HFF-Myc (cell line): ENCODE measurements around the gene ANXA1.
"Not testable (repeated sequence)": the region's sequence is repeated elsewhere in the genome, so short reads cannot be mapped to it uniquely, and the experiment has no call there.

Experiments
- DNase-seq: peaks from one replicate; pipeline ENCODE4 v3.0.0-alpha.2; 2011; ENCODE audit warnings: low read depth; ENCODE audit errors: extremely low read depth
- H3K4me3 ChIP-seq: replicated peaks from 2 replicates; pipeline ENCODE4 v1.5.1; 2011; ENCODE audit warnings: low read depth, mild to moderate bottlenecking, control low read depth, low read length
- CTCF ChIP-seq: IDR thresholded peaks from 2 replicates; pipeline ENCODE4 v1.5.1; 2012; ENCODE audit warnings: mild to moderate bottlenecking, low read depth, low read length, control low read depth; ENCODE audit errors: missing control alignments

Gene ANXA1

GRCh38 chr9:73179589-73179988 is 27.9 kb downstream of the ANXA1 start:
- H3K4me3 ChIP-seq = no peak overlapping the region
- peak; percentile 73 for DNase-seq
- no peak for TF ChIP-seq CTCF

GRCh38 chr9:73180403-73180802 is 28.7 kb downstream of the ANXA1 start:
- DNase-seq = peak; percentile 88
- no peak overlapping the region for H3K4me3 ChIP-seq
- TF ChIP-seq CTCF = no peak

GRCh38 chr9:73182928-73183327 is 31.3 kb downstream of the ANXA1 start:
- DNase-seq = no peak
- TF ChIP-seq CTCF = no peak
- H3K4me3 ChIP-seq = no peak overlapping the region

- TF ChIP-seq CTCF = no peak
- no peak for DNase-seq
- no peak overlapping the region for H3K4me3 ChIP-seq
These were observed 31.8 kb downstream of the ANXA1 start for GRCh38 chr9:73183428-73183827.

GRCh38 chr9:73183917-73184861 is 32.5 kb downstream of the ANXA1 start:
- TF ChIP-seq CTCF = no peak
- no peak for DNase-seq
- no peak overlapping the region for H3K4me3 ChIP-seq

- not testable (repeated sequence) for H3K4me3 ChIP-seq, DNase-seq
These were observed 39.4 kb downstream of the ANXA1 start for GRCh38 chr9:73191109-73191508.

- DNase-seq = no peak
- no peak for TF ChIP-seq CTCF
- H3K4me3 ChIP-seq = no peak overlapping the region
These were observed 42.6 kb downstream of the ANXA1 start for GRCh38 chr9:73194284-73194683.
